HepG2 (cell line): ENCODE data around the gene NEAT1. TPM values are rescaled to one million over a fixed set of nuclear protein-coding genes. Genes with fewer than 3 reads are reported as not detected.

ENCODE experiments used
- ATF6 ChIP-seq: sonication (generic); formaldehyde crosslinking; conservative IDR thresholded peaks from 2 replicates; pipeline ENCODE4 v1.4.0; 2020; ENCODE audit warnings: missing genetic modification reagents
- EP300 ChIP-seq, 3 experiments: sonication (generic) in 1 of 3; formaldehyde crosslinking in 1 of 3; IDR thresholded peaks; 2 replicates each; pipeline versions ENCODE4 v1.5.1 to v1.6.1; 2011 to 2020; ENCODE audit warnings: low read depth in 2 of 3, low read length in 2 of 3, borderline replicate concordance in 1 of 3, improper control_type of control experiment in 1 of 3, mild to moderate bottlenecking in 1 of 3, missing genetic modification reagents in 1 of 3, moderate library complexity in 1 of 3
- EZH2 ChIP-seq: conservative IDR thresholded peaks from 2 replicates; pipeline ENCODE4 v1.6.1; 2012; ENCODE audit warnings: mild to moderate bottlenecking, low read depth, low read length, moderate library complexity
- HDAC1 ChIP-seq: sonication (generic); formaldehyde crosslinking; IDR thresholded peaks from 2 replicates; pipeline ENCODE4 v1.5.1; 2020; ENCODE audit warnings: mild to moderate bottlenecking, missing genetic modification reagents
- HDAC2 ChIP-seq: sonication (generic); formaldehyde crosslinking; IDR thresholded peaks from 2 replicates; pipeline ENCODE4 v1.4.0; 2020; ENCODE audit warnings: missing genetic modification reagents
- HOXA9 ChIP-seq: sonication (generic); formaldehyde crosslinking; IDR thresholded peaks from 2 replicates; pipeline ENCODE4 v1.8.1; 2022; ENCODE audit warnings: missing genetic modification reagents, mild to moderate bottlenecking, moderate library complexity, borderline replicate concordance
- JDP2 ChIP-seq: sonication (generic); formaldehyde crosslinking; IDR thresholded peaks from 2 replicates; pipeline ENCODE4 v1.8.1; 2022; ENCODE audit warnings: missing genetic modification reagents, borderline replicate concordance
- KDM6A ChIP-seq: IDR thresholded peaks from 2 replicates; pipeline ENCODE4 v1.6.1; 2016; ENCODE audit warnings: low read depth
- KLF15 ChIP-seq: sonication (generic); formaldehyde crosslinking; IDR thresholded peaks from 2 replicates; pipeline ENCODE4 v1.8.1; 2023; ENCODE audit warnings: borderline replicate concordance, mild to moderate bottlenecking, inconsistent platforms, missing genetic modification reagents, mixed read lengths
- PCBP1 ChIP-seq: fragments of 200-400 bp; formaldehyde crosslinking; IDR thresholded peaks from 2 replicates; pipeline ENCODE4 v1.6.1; 2017; ENCODE audit warnings: mild to moderate bottlenecking, low read depth, low read length, borderline replicate concordance
- PTBP1 ChIP-seq: fragments of 200-400 bp; formaldehyde crosslinking; IDR thresholded peaks from 2 replicates; pipeline ENCODE4 v1.6.1; 2018; ENCODE audit warnings: low read length, low read depth; ENCODE audit not compliant: poor library complexity, severe bottlenecking
- SKI ChIP-seq: fragments of 450-650 bp; IDR thresholded peaks from one replicate; pipeline ENCODE4 v1.6.1; 2018; ENCODE audit warnings: mild to moderate bottlenecking; ENCODE audit not compliant: partially characterized antibody
- SMAD9 ChIP-seq: sonication (generic); formaldehyde crosslinking; IDR thresholded peaks from 2 replicates; pipeline ENCODE4 v1.5.1; 2020; ENCODE audit warnings: mild to moderate bottlenecking, missing genetic modification reagents
- STAG1 ChIP-seq: sonication (generic); formaldehyde crosslinking; IDR thresholded peaks from 2 replicates; pipeline ENCODE4 v1.4.0; 2020; ENCODE audit warnings: missing genetic modification reagents
- TBX2 ChIP-seq: sonication (generic); formaldehyde crosslinking; IDR thresholded peaks from 2 replicates; pipeline ENCODE4 v1.5.0; 2020; ENCODE audit warnings: missing genetic modification reagents, mild to moderate bottlenecking, borderline replicate concordance
- TERF1 ChIP-seq: sonication (generic); formaldehyde crosslinking; IDR thresholded peaks from 2 replicates; pipeline ENCODE4 v1.8.0; 2022; ENCODE audit warnings: mild to moderate bottlenecking, missing genetic modification reagents, moderate library complexity
- ZBTB10 ChIP-seq: sonication (generic); formaldehyde crosslinking; IDR thresholded peaks from 2 replicates; pipeline ENCODE4 v1.4.0; 2020; ENCODE audit warnings: missing genetic modification reagents, borderline replicate concordance
- ZNF274 ChIP-seq: sonication (generic); formaldehyde crosslinking; IDR thresholded peaks from 2 replicates; pipeline ENCODE4 v1.5.1; 2020; ENCODE audit warnings: mild to moderate bottlenecking, missing genetic modification reagents
- ZNF292 ChIP-seq: sonication (generic); formaldehyde crosslinking; IDR thresholded peaks from 2 replicates; pipeline ENCODE4 v1.8.1; 2022; ENCODE audit warnings: mild to moderate bottlenecking, low read depth, missing genetic modification reagents, borderline replicate concordance
- ZNF83 ChIP-seq: sonication (generic); formaldehyde crosslinking; IDR thresholded peaks from 2 replicates; pipeline ENCODE4 v1.4.0; 2020; ENCODE audit warnings: missing genetic modification reagents, mild to moderate bottlenecking, borderline replicate concordance
- ZNF878 ChIP-seq: sonication (generic); formaldehyde crosslinking; IDR thresholded peaks from 2 replicates; pipeline ENCODE4 v1.8.1; 2023; ENCODE audit warnings: mild to moderate bottlenecking, missing genetic modification reagents, moderate library complexity
- ZSCAN12 ChIP-seq: sonication (generic); formaldehyde crosslinking; IDR thresholded peaks from 2 replicates; pipeline ENCODE4 v1.9.0; 2021; ENCODE audit warnings: mild to moderate bottlenecking, missing genetic modification reagents
- ZSCAN29 ChIP-seq: sonication (generic); formaldehyde crosslinking; conservative IDR thresholded peaks from 2 replicates; pipeline ENCODE4 v1.4.0; 2020; ENCODE audit warnings: mild to moderate bottlenecking, missing genetic modification reagents
- polyA plus RNA-seq, 8 experiments: library from polyadenylated mRNA; depleted of rRNA in 3 of 8; stranded (reverse) in 7 of 8; unstranded in 1 of 8; fragments of >200 nt; fragmentation: Illumina TruSeq in 4 of 8; extraction: Trizol in 4 of 8; gene quantifications; 2 replicates each; pipeline versions ENCODE4 v1.2.1 to v1.2.3, GENCODE V29; 2011 to 2016; ENCODE audit warnings: low read depth in 4 of 8, missing spikeins in 1 of 8, mixed read lengths in 1 of 8; ENCODE audit not compliant: insufficient read depth in 1 of 8
- total RNA-seq, 5 experiments: library from RNA; depleted of rRNA; stranded (reverse); fragments of >200 nt; fragmentation: Illumina TruSeq; extraction: Trizol; gene quantifications; 2 replicates each; pipeline ENCODE4 v1.2.3, GENCODE V29; 2016; ENCODE audit warnings: low read depth in 1 of 5

Gene NEAT1
- total and polyA plus RNA-seq, 2 of the 13 experiments (the other 11 are each of a cell fraction or from before 2014, with no cell fraction given): 20.5 to 41.2 TPM

GRCh38 chr11:65420979-65421793, 1.4 kb upstream of the NEAT1 start (continued):
- TF ChIP-seq EP300 (IDR thresholded peaks at IDR 0.05; ENCODE audit: low read depth in 2 of 2, low read length in 2 of 2) (peak; percentile 57 to 79; a peak in 3 of 4 replicates), EP300 (CRISPR knock-in tag; IDR thresholded peaks at IDR 0.05; ENCODE audit: borderline replicate concordance) (peak; percentile 88), PCBP1 (no peak), TERF1 (no peak), ATF6 (CRISPR knock-in tag) (no peak), HOXA9 (no peak), ZNF292 (CRISPR knock-in tag) (peak; percentile 63; the same call in 1 of the 2 replicates), ZNF878 (CRISPR knock-in tag) (peak; percentile 83; the same call in 1 of the 2 replicates), ZBTB10 (CRISPR knock-in tag) (peak; percentile 79; the same call in 1 of the 2 replicates), ZNF274 (CRISPR knock-in tag) (no peak), HDAC2 (peak; percentile 68), PTBP1 (no peak), STAG1 (CRISPR knock-in tag) (peak; percentile 7; the same call in 1 of the 2 replicates), ZNF83 (CRISPR knock-in tag) (no peak), JDP2 (CRISPR knock-in tag) (no peak), HDAC1 (CRISPR knock-in tag) (peak; percentile 65), KDM6A (CRISPR knock-in tag) (0 out of 2 replicates have a peak, but pooled peaks have one; percentile 30), ZSCAN29 (no peak; the same call in 1 of the 2 replicates), EZH2 (no peak), SKI (peak; percentile 13), ZSCAN12 (CRISPR knock-in tag) (no peak), KLF15 (CRISPR knock-in tag) (0 out of 2 replicates have a peak, but pooled peaks have one; percentile 29), TBX2 (CRISPR knock-in tag) (peak; percentile 78), SMAD9 (CRISPR knock-in tag) (no peak)
